ENCODE measurements around the gene LKAAEAR1. TPM values are rescaled to one million over a fixed set of nuclear protein-coding genes. Genes with fewer than 3 reads are reported as not detected.
A peak's percentile ranks its signal among the peaks of the same experiment; 100 is the strongest.

Gene LKAAEAR1
- total and polyA plus RNA-seq, 2 of the 13 experiments (the other 11 are each of a cell fraction or from before 2014, with no cell fraction given) = not detected

GRCh38 chr20:64036346-64037198 lies 47.6 kb downstream of the LKAAEAR1 start (continued):
- TF ChIP-seq HNRNPLL (IDR thresholded peaks at IDR 0.05; ENCODE audit: low read depth, low read length, poor library complexity, severe bottlenecking) (peak; percentile 26), ZNF460 (CRISPR knock-in tag; IDR thresholded peaks at IDR 0.05; ENCODE audit: borderline replicate concordance) (no peak), SRF (IDR thresholded peaks at IDR 0.05; ENCODE audit: low read depth, low read length) (no peak), PBX3 (CRISPR knock-in tag; IDR thresholded peaks at IDR 0.05; ENCODE audit: borderline replicate concordance) (no peak), ZFP82 (CRISPR knock-in tag; IDR thresholded peaks at IDR 0.05; ENCODE audit: borderline replicate concordance) (peak; percentile 61; the same call in 1 of the 2 replicates), UBTF (CRISPR knock-in tag; IDR thresholded peaks at IDR 0.05) (no peak; the same call in 1 of the 2 replicates), ATF4 (CRISPR knock-in tag; IDR thresholded peaks at IDR 0.05) (0 out of 4 replicates have a peak, but pooled peaks of 1 of the 2 experiments have one; percentile 24), PTBP1 (IDR thresholded peaks at IDR 0.05; ENCODE audit: low read depth, low read length, poor library complexity, severe bottlenecking) (no peak), ZNF264 (CRISPR knock-in tag; IDR thresholded peaks at IDR 0.05) (0 out of 2 replicates have a peak, but pooled peaks have one; percentile 17), SKI (IDR thresholded peaks at IDR 0.05; ENCODE audit: partially characterized antibody) (no peak), SMAD9 (CRISPR knock-in tag; IDR thresholded peaks at IDR 0.05) (peak; percentile 32; the same call in 1 of the 2 replicates), DMTF1 (CRISPR knock-in tag; IDR thresholded peaks at IDR 0.05) (no peak), ASH2L (IDR thresholded peaks at IDR 0.05; ENCODE audit: insufficient read length, low read depth, low read length) (no peak), KAT7 (CRISPR knock-in tag; IDR thresholded peaks at IDR 0.05; ENCODE audit: borderline replicate concordance) (no peak), RELA (CRISPR knock-in tag; IDR thresholded peaks at IDR 0.05) (0 out of 2 replicates have a peak, but pooled peaks have one; percentile 50), HINFP (CRISPR knock-in tag; IDR thresholded peaks at IDR 0.05; ENCODE audit: low read depth) (no peak), CAMTA2 (CRISPR knock-in tag; IDR thresholded peaks at IDR 0.05; ENCODE audit: borderline replicate concordance) (peak; percentile 98), ZNF75D (CRISPR knock-in tag; IDR thresholded peaks at IDR 0.05; ENCODE audit: borderline replicate concordance) (no peak), ZNF703 (CRISPR knock-in tag; IDR thresholded peaks at IDR 0.05; ENCODE audit: borderline replicate concordance) (peak; percentile 73; the same call in 1 of the 2 replicates)

All from HepG2 (cell line).